Subcutaneous preadipocyte (primary cell): Measurements from ENCODE around the gene CALCOCO1. TPM values are rescaled to one million over a fixed set of nuclear protein-coding genes. Genes with fewer than 3 reads are reported as not detected.

ENCODE experiments used
- total RNA-seq: library from RNA; depleted of rRNA; stranded (reverse); fragments of >200 nt; gene quantifications from 2 replicates; pipeline ENCODE4 v1.2.3, GENCODE V29; 2012

The CALCOCO1 gene, protein sequence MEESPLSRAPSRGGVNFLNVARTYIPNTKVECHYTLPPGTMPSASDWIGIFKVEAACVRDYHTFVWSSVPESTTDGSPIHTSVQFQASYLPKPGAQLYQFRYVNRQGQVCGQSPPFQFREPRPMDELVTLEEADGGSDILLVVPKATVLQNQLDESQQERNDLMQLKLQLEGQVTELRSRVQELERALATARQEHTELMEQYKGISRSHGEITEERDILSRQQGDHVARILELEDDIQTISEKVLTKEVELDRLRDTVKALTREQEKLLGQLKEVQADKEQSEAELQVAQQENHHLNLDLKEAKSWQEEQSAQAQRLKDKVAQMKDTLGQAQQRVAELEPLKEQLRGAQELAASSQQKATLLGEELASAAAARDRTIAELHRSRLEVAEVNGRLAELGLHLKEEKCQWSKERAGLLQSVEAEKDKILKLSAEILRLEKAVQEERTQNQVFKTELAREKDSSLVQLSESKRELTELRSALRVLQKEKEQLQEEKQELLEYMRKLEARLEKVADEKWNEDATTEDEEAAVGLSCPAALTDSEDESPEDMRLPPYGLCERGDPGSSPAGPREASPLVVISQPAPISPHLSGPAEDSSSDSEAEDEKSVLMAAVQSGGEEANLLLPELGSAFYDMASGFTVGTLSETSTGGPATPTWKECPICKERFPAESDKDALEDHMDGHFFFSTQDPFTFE
- total RNA-seq: 50.2 and 73.1 TPM in 2 replicates

GRCh38 chr12:53727310-53728041 is at the start of gene CALCOCO1:
TSS of gene CALCOCO1 (minus strand) at chr12:53727452. CDS start at chr12:53725242, 2,210 bp downstream.

GRCh38 chr12:53751336-53752191 is 24.3 kb upstream of the CALCOCO1 start, which contains the start of gene CISTR:
TSS of gene CISTR (minus strand) at chr12:53751979.

GRCh38 chr12:53675701-53676607 is 51.3 kb downstream of the CALCOCO1 start, which contains the start of gene ATP5MC2:
TSS of gene ATP5MC2 (minus strand) at chr12:53676083. CDS start at chr12:53672614, 3,469 bp downstream.

Other genes starting within 250 kb of the CALCOCO1 start
- gene MAP3K12, start 228.0 kb downstream of the CALCOCO1 start, total RNA-seq: 35.4 and 36.0 TPM in 2 replicates
- 51.1 and 53.4 TPM in 2 replicates for gene TARBP2, start 226.2 kb downstream of the CALCOCO1 start, total RNA-seq
- not detected in 2 replicates for gene NPFF, start 220.0 kb downstream of the CALCOCO1 start, total RNA-seq
- gene ATF7, start 101.1 kb downstream of the CALCOCO1 start, total RNA-seq: 9.2 and 11.0 TPM in 2 replicates
- 93.6 and 118 TPM in 2 replicates for gene ATP5MC2, start 51.4 kb downstream of the CALCOCO1 start, total RNA-seq
- not detected in 2 replicates for gene CISTR, start 24.5 kb upstream of the CALCOCO1 start, total RNA-seq
- not detected in 2 replicates for gene HOXC13, start 211.4 kb upstream of the CALCOCO1 start, total RNA-seq
- gene HOXC12, start 227.5 kb upstream of the CALCOCO1 start, total RNA-seq: not detected in 2 replicates
- 0.37 TPM in 1 of 2 replicates, not detected in the other for gene HOXC11, start 245.7 kb upstream of the CALCOCO1 start, total RNA-seq
- not detected in 2 replicates for gene HOTAIR, start 247.5 kb upstream of the CALCOCO1 start, total RNA-seq